ENCODE data around the gene WDFY4. TPM values are rescaled to one million over a fixed set of nuclear protein-coding genes. Genes with fewer than 3 reads are reported as not detected.

Gene WDFY4
- total RNA-seq, 1 donor from 2014 or later, result not detected

- DNase-seq (ENCODE audit: low read depth), result peak; percentile 7
Measured at GRCh38 chr10:48691812-48692528, 7.3 kb downstream of the WDFY4 start.

GRCh38 chr10:48692748-48693147 lies 8.1 kb downstream of the WDFY4 start:
- no peak for DNase-seq (ENCODE audit: low read depth)

- no peak for DNase-seq (ENCODE audit: low read depth)
Measured at GRCh38 chr10:48693206-48693605, 8.5 kb downstream of the WDFY4 start.

GRCh38 chr10:48694371-48695030 lies 9.8 kb downstream of the WDFY4 start:
- no peak for DNase-seq (ENCODE audit: low read depth)

- DNase-seq (ENCODE audit: low read depth), result no peak
Measured at GRCh38 chr10:48695636-48696534, 11.2 kb downstream of the WDFY4 start.

- DNase-seq (ENCODE audit: low read depth), result no peak
Measured at GRCh38 chr10:48696535-48696873, 11.8 kb downstream of the WDFY4 start.

- no peak for DNase-seq (ENCODE audit: low read depth)
Measured at GRCh38 chr10:48697091-48697490, 12.4 kb downstream of the WDFY4 start.

GRCh38 chr10:48697821-48698764 lies 13.4 kb downstream of the WDFY4 start:
- DNase-seq (ENCODE audit: low read depth), result no peak

GRCh38 chr10:48699011-48699627 lies 14.4 kb downstream of the WDFY4 start:
- DNase-seq (ENCODE audit: low read depth), result no peak

- DNase-seq (ENCODE audit: low read depth), result no peak
Measured at GRCh38 chr10:48700071-48700470, 15.4 kb downstream of the WDFY4 start.

GRCh38 chr10:48700493-48700892 lies 15.8 kb downstream of the WDFY4 start:
- DNase-seq (ENCODE audit: low read depth), result no peak

- DNase-seq (ENCODE audit: low read depth), result no peak
Measured at GRCh38 chr10:48701139-48701901, 16.6 kb downstream of the WDFY4 start.

- DNase-seq (ENCODE audit: low read depth), result no peak
Measured at GRCh38 chr10:48701941-48702340, 17.3 kb downstream of the WDFY4 start.

- no peak for DNase-seq (ENCODE audit: low read depth)
Measured at GRCh38 chr10:48703531-48704122, 19.0 kb downstream of the WDFY4 start.

GRCh38 chr10:48704156-48704555 lies 19.5 kb downstream of the WDFY4 start:
- DNase-seq (ENCODE audit: low read depth), result no peak

- DNase-seq (ENCODE audit: low read depth), result no peak
Measured at GRCh38 chr10:48705401-48705938, 20.8 kb downstream of the WDFY4 start.

- DNase-seq (ENCODE audit: low read depth), result no peak
Measured at GRCh38 chr10:48707472-48707871, 22.8 kb downstream of the WDFY4 start.

- DNase-seq (ENCODE audit: low read depth), result no peak
Measured at GRCh38 chr10:48708144-48708543, 23.5 kb downstream of the WDFY4 start.

- DNase-seq (ENCODE audit: low read depth), result no peak
Measured at GRCh38 chr10:48710647-48711275, 26.1 kb downstream of the WDFY4 start.
